ENCODE measurements around the gene PRRT3.

Gene PRRT3

GRCh38 chr3:9934235-9934621 is 18.0 kb downstream of the PRRT3 start:
- Histone ChIP-seq H3K4me1 (ENCODE audit: low read length) (peaks cover 12% of the 10 kb centered on the region), H4K20me1 (ENCODE audit: insufficient read depth, low read length) (no peaks in the 10 kb centered on the region), H3K27me3 (ENCODE audit: low read depth, low read length) (no peaks in the 10 kb centered on the region), H3K79me2 (ENCODE audit: low read length) (peaks cover 11% of the 10 kb centered on the region), H3K27ac (ENCODE audit: low read length) (peak overlapping the region; percentile 49), H3K9ac (ENCODE audit: low read length) (peak overlapping the region; percentile 79), H3K4me2 (ENCODE audit: low read length) (peak overlapping the region; percentile 96), H3K4me3 (ENCODE audit: low read length) (peak overlapping the region; percentile 92), H3K36me3 (replicated peaks; ENCODE audit: low read depth, low read length) (peaks cover 4% of the 10 kb centered on the region), H3K9me3 (ENCODE audit: insufficient read depth, low read length) (no peaks in the 10 kb centered on the region), H2AFZ (ENCODE audit: low read depth, low read length) (peak overlapping the region; percentile 94)
- no peak for TF ChIP-seq EZH2phosphoT487 (IDR thresholded peaks at IDR 0.05; ENCODE audit: low read depth)
- no peak for TF ChIP-seq CTCF (IDR thresholded peaks at IDR 0.05; ENCODE audit: low read depth, low read length)

- Histone ChIP-seq H3K4me3 (ENCODE audit: low read length) (peak within 1 kb of the TSS; percentile 92), H3K27ac (ENCODE audit: low read length) (peak within 1 kb of the TSS; percentile 65), H3K4me2 (ENCODE audit: low read length) (peak within 1 kb of the TSS; percentile 96), H3K9me3 (ENCODE audit: insufficient read depth, low read length) (no peaks in the 10 kb centered on the region), H3K79me2 (ENCODE audit: low read length) (peaks cover 11% of the 10 kb centered on the region), H3K36me3 (replicated peaks; ENCODE audit: low read depth, low read length) (peaks cover 4% of the 10 kb centered on the region), H3K9ac (ENCODE audit: low read length) (peak within 1 kb of the TSS; percentile 79), H2AFZ (ENCODE audit: low read depth, low read length) (peak within 1 kb of the TSS; percentile 94), H3K4me1 (ENCODE audit: low read length) (peaks cover 12% of the 10 kb centered on the region), H4K20me1 (ENCODE audit: insufficient read depth, low read length) (no peaks in the 10 kb centered on the region), H3K27me3 (ENCODE audit: low read depth, low read length) (no peaks in the 10 kb centered on the region)
- TF ChIP-seq EZH2phosphoT487 (IDR thresholded peaks at IDR 0.05; ENCODE audit: low read depth) (no peak), CTCF (IDR thresholded peaks at IDR 0.05; ENCODE audit: low read depth, low read length) (no peak)
These were observed 18.5 kb downstream of the PRRT3 start, which contains the start of gene CRELD1 for GRCh38 chr3:9933561-9934234. Gene CRELD1, plus strand, starts transcription at chr3:9933834. Its CDS starts 605 bp downstream, at chr3:9934439.

GRCh38 chr3:9932843-9933560 is 19.2 kb downstream of the PRRT3 start:
- H3K36me3 ChIP-seq (replicated peaks; ENCODE audit: low read depth, low read length) = peaks cover 4% of the 10 kb centered on the region
- peaks cover 12% of the 10 kb centered on the region for H3K4me1 ChIP-seq (ENCODE audit: low read length)
- peak overlapping the region; percentile 85 for H2AFZ ChIP-seq (ENCODE audit: low read depth, low read length)
- H3K4me2 ChIP-seq (ENCODE audit: low read length) = peak overlapping the region; percentile 86
- H3K79me2 ChIP-seq (ENCODE audit: low read length) = peaks cover 11% of the 10 kb centered on the region
- H3K4me3 ChIP-seq (ENCODE audit: low read length) = peak overlapping the region; percentile 92
- no peaks in the 10 kb centered on the region for H4K20me1 ChIP-seq (ENCODE audit: insufficient read depth, low read length)
- H3K27me3 ChIP-seq (ENCODE audit: low read depth, low read length) = no peaks in the 10 kb centered on the region
- H3K9ac ChIP-seq (ENCODE audit: low read length) = peak overlapping the region; percentile 79
- H3K9me3 ChIP-seq (ENCODE audit: insufficient read depth, low read length) = no peaks in the 10 kb centered on the region
- peak overlapping the region; percentile 65 for H3K27ac ChIP-seq (ENCODE audit: low read length)
- TF ChIP-seq CTCF (IDR thresholded peaks at IDR 0.05; ENCODE audit: low read depth, low read length) (peak; percentile 59), EZH2phosphoT487 (IDR thresholded peaks at IDR 0.05; ENCODE audit: low read depth) (no peak)

- peak overlapping the region; percentile 86 for H3K4me2 ChIP-seq (ENCODE audit: low read length)
- H3K9me3 ChIP-seq (ENCODE audit: insufficient read depth, low read length) = no peaks in the 10 kb centered on the region
- peak overlapping the region; percentile 65 for H2AFZ ChIP-seq (ENCODE audit: low read depth, low read length)
- peak overlapping the region; percentile 92 for H3K4me3 ChIP-seq (ENCODE audit: low read length)
- peaks cover 4% of the 10 kb centered on the region for H3K36me3 ChIP-seq (replicated peaks; ENCODE audit: low read depth, low read length)
- H3K27me3 ChIP-seq (ENCODE audit: low read depth, low read length) = no peaks in the 10 kb centered on the region
- TF ChIP-seq CTCF (IDR thresholded peaks at IDR 0.05; ENCODE audit: low read depth, low read length) = no peak
- H4K20me1 ChIP-seq (ENCODE audit: insufficient read depth, low read length) = no peaks in the 10 kb centered on the region
- peak overlapping the region; percentile 79 for H3K9ac ChIP-seq (ENCODE audit: low read length)
- H3K79me2 ChIP-seq (ENCODE audit: low read length) = peaks cover 11% of the 10 kb centered on the region
- H3K27ac ChIP-seq (ENCODE audit: low read length) = no peak overlapping the region
- peaks cover 12% of the 10 kb centered on the region for H3K4me1 ChIP-seq (ENCODE audit: low read length)
These were observed 19.7 kb downstream of the PRRT3 start for GRCh38 chr3:9932535-9932842.
